Measurements from ENCODE around the gene ZFHX3.

ZFHX3 gene

DNA sequence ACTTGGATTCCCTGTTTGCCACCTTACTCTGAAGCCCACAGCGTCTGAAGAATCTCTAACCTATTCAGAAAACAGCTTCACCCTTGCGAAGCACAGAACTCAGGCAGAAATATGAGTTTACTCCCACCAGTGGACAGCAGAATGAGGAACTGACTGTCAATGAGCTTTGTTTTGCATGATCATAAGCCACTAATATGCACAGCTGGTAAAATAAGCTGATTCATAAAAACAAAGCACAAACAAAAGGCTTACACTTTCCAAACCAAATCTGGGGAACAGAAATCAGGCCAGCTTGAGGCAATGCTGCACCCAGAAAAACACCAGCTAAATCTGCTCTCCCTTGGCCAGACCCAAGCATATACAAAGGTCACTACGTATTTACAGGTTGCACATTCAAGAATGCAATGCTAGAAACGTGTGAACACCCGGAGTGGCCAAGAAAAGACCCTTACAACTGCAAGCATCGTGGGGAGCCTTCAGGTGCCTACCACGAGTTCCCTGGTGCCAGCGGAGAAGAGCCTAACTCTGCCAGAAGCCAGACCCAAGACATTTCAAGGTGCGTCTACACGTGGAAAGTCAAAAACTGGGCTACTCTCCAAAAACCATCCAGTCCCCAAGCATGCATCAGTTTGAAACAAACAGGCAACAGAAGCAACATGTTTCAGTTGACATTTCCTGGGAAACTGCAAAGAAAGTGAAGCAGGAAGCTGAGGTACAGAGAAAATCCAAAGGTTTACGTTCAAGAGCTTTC is 207.1 kb downstream of the ZFHX3 start:
- no peak for DNase-seq

DNA sequence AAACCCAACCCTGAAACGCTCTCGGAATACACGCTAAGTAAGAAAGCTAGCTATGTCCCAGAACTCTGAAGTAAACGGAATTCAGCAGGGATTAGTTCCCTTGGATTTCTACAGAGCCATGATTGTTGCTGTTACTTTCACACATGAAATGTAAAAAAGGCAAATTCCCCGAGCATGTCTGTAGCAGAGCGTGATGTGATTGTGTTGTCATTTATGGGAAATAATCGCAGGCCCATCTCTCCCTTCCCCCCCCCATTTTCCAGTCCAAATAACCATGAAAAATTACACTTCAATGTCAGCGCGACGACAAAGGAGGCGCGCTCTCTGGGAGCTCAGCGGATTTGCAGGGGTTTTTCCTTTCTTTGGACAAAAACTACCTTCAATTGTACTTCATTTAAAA is 209.0 kb downstream of the ZFHX3 start:
- no peak for DNase-seq

DNA sequence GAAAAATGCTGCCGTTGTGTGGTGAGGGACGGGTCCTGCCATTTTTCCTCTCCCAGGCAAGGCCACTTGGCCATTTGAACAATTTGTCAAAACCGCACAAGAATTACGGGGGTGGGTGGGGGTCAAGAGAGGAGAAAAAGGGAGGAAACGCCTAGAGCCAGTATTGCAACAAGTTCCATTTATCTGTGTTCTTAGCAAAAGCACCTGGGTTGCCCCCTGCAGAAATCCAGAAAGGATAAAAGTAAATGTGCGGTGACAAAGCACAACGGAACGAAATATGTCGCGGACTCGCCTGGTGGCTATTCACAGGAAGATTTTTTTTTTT is 209.4 kb downstream of the ZFHX3 start:
- no peak for DNase-seq

DNA sequence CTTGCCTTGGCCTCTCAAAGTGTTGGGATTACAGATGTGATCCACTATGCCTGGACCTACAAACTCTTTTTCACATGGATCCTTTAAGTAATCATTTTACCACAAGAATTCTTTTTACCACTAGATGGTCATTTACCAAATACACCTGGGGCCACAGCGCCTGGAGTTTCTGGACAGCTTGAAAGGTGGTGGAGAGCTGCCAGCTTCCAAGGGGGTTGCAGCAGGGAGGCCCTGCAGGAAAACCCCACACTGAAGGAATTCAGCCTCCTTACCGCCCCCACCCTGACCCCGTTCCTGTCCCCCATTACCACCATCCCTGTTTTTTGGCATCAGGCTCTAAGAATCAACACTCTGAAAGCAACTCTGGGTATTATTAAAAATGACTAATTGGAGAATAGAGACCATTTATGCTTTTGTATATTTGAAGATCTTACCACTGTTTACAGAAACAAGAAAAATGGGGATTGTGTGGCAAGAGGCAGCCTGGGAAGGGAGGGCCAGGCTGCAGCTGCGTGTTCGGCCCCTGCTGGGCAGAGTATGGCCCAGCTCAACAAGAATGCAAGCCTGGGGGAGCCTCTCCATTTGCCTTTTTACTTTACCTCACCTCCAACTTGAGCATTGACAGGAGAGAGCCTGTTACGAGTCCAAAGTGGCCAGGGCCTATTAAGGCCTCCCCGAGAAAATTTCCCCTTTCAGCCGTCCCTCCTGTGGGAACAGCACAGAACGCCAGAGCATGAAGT is 209.9 kb downstream of the ZFHX3 start:
- no peak for DNase-seq

GRCh38 chr16:72836985-72837384 is 210.9 kb downstream of the ZFHX3 start:
- no peak for DNase-seq

DNA sequence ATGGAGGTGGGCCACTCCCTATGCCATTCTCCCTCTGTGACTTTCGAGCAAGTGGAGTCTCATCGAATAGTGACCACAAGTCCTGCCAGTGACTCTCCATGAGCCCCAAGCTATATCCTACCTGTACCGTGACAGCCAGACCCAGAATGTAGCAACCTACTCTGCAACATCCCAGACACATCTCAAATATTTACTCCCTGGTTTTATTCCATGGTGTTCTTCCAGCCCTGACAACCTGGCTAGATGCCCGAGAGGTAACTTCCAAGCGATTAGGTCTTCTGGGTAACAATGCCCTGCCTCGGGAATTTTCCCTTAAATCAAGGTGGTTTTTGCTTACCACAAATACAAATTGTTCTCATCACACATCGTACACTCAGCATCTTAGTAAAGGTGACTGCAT is 211.7 kb downstream of the ZFHX3 start:
- DNase-seq: no peak

- DNase-seq: no peak
Observed at GRCh38 chr16:72835086-72835485, 212.8 kb downstream of the ZFHX3 start.

DNA sequence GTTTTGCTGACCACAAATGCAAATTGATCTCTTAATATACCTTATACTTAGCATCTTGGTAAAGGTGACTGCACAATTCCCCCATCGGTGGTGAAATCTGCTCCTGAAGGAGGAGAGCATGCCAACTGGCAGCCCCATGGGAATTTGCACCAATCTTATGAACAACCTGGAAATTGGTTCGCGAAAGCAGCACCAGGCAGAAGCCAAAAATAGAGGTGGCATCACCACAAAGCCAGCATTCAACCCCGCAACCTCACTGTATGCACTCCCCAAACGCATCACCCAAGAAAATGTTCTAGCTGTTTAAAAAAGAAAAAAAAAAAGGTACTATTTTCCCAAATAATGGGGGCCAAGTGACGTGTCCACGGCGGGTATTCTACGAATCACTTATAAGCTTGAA is 213.4 kb downstream of the ZFHX3 start:
- no peak for DNase-seq

GRCh38 chr16:72833969-72834368 is 214.0 kb downstream of the ZFHX3 start:
- DNase-seq: no peak

DNA sequence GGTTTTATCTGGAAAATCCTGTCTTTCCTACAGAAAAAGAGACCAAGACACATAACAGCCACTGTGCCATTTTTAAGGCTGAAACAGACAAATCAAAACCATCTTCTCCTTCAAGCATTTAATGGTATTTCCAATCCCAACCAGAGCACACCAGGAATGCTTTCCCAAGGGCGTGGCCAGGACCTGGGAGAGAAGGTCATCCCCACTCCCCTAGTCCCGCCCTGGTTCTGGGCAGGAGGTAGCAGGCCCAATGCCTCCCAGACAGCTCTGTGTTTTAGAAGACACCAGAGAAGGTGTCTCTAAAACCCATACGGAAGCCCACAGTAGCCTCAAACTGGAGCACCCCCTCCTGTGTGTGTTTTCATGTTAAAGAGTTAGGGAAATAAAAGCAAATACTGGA is 214.4 kb downstream of the ZFHX3 start:
- DNase-seq: no peak

GRCh38 chr16:72832621-72833248 is 215.2 kb downstream of the ZFHX3 start:
- no peak for DNase-seq

- no peak for DNase-seq
Observed at GRCh38 chr16:72829846-72830775, 217.8 kb downstream of the ZFHX3 start.

- DNase-seq: no peak
Observed at GRCh38 chr16:72827866-72828265, 220.1 kb downstream of the ZFHX3 start.

DNA sequence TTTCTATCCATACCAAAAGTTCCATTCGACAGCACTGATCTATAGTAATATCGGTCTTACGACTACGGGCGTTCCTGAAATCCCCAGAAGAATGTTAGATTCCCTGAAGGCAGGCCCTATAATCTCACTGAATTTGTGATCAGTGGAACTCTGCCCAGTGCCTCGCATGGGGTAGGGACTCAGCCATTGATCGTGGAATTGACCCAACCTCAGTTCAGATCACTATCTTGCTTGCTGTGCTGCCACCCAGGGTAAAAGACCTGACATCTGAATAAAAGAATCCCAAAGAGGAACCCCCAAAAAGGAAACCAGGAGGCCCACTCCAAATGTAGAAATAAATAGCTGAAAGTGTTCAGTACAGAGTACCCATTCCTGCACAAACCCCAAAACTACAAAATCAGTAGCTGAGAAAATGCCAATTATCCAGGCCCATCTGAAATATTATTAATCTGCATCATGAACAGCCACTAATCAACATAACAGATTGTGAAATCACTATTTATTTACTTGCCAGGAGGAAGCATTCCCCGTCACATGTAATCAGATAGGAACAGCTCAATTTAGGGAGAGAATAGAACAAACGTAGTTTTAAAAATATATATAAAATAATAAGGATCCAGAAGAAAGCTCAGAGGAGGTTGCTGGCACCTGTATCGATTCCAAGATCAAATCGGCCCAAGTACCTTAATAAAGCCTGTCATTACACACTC is 221.9 kb downstream of the ZFHX3 start:
- DNase-seq: no peak

- DNase-seq: no peak
Observed at GRCh38 chr16:72824761-72825160, 223.2 kb downstream of the ZFHX3 start.

DNA sequence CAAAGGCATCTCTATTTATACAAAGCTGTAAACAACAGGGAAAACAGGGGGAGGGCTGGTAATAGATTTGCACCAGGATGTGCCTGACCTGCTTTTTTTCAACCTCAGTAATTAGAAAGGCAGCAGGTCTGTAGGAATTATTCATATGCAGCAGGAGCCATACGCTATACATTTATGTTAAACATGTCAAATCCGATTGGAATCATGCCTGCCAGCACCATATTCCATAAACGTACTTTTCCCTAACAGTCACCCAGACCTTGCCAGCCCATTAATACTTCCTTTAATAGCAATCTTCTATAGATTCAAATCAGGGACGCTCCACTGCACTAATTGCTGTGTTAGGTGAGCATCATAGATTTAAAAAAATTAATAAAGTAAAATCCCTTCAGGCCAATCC is 223.9 kb downstream of the ZFHX3 start:
- DNase-seq: no peak

DNA sequence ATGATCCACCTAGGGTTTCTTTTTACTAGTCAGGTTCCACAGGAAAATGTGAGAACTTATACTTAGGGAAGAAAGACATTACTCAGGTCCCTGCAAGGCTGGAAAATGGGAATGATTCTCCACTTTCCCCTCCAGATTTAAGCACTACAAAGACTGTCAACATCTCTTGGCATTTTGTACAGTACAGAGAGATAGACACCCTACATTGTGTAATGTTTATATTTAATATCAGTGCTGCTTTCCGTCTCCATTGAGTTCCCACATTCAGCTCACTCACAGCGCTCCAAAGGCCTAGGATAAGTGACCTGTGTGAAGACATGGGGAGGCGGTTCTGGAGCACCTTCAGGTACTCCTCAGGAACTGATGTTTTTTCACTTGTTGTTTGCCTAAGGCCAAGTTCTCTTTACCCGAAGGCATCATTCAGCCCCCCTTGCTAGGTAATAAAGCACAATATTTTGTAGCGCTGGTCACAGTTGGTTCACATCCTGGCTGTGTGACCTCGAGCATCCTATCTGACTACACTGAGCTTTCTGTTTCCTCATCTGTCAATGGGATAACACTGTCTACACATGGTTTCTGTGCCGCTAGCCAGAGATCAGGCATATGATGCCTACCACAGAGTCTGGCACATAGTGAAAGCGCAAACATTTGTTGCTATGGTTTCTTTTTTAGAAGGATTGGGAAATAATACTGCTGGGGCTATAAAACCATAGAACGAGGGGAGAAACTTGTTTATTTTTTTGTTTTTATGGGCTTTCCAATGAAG is 226.6 kb downstream of the ZFHX3 start:
- no peak for DNase-seq

DNA sequence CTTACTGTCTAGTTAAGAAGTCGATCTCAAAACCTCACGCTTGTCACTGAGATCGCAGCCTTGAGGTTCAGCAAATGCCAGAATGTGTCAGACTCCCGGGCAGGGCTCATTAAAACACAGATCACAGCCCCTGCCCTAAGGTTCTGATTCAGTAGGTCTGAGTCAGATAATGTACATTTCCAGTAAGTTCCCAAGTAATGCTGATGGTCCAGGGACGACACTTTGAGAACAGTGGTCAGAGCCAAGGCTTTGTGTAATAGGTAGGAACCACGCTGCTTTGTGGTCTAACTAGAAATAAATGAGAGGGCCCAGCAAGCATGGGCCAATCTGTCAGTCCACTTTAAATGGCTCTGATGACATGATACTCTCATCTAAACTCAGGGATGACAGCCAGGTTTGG is 228.6 kb downstream of the ZFHX3 start:
- DNase-seq: no peak

- DNase-seq: no peak
Observed at GRCh38 chr16:72818236-72818845, 229.6 kb downstream of the ZFHX3 start.

GRCh38 chr16:72815348-72816318 is 232.3 kb downstream of the ZFHX3 start:
- DNase-seq: no peak

Measured in GOT3 (cell line).